Measurements from ENCODE around the gene SMIM32. TPM values are rescaled to one million over a fixed set of nuclear protein-coding genes. Genes with fewer than 3 reads are reported as not detected.

SMIM32 gene
- total and polyA plus RNA-seq, 2 donors (not counting 1 experiment from before 2014, with no cell fraction given), result not detected

GRCh38 chr5:136232316-136232715 lies 39.4 kb upstream of the SMIM32 start:
- Histone ChIP-seq H3K79me2 (ENCODE audit: control insufficient read depth, insufficient read depth, low read length) (no peaks in the 10 kb centered on the region), H4K20me1 (ENCODE audit: control insufficient read depth, insufficient read depth, low read length, poor library complexity, severe bottlenecking) (no peaks in the 10 kb centered on the region), H3K27me3 (replicated peaks in 1 of 4; ENCODE audit: control extremely low read depth in 1 of 4, control insufficient read depth in 3 of 4, insufficient read depth in 4 of 4, low read length in 3 of 4) (no peaks in the 10 kb centered on the region), H3K4me3 (ENCODE audit: control extremely low read depth in 1 of 5, extremely low read depth in 1 of 5, insufficient read depth in 1 of 5, low read depth in 2 of 5, low read length in 4 of 5) (no peak overlapping the region), H2AFZ (ENCODE audit: insufficient read depth, low read depth, low read length, poor library complexity, severe bottlenecking) (no peak overlapping the region), H3K27ac (ENCODE audit: low read length in 2 of 2) (no peak overlapping the region), H3K9me3 (ENCODE audit: control extremely low read depth in 1 of 3, control insufficient read depth in 2 of 3, insufficient read depth in 1 of 3, low read length in 2 of 3) (no peaks in the 10 kb centered on the region), H3K9ac (ENCODE audit: low read length) (no peak overlapping the region), H3K4me1 (ENCODE audit: control insufficient read depth in 2 of 2, insufficient read depth in 2 of 2, low read length in 2 of 2) (no peaks in the 10 kb centered on the region), H3K36me3 (replicated peaks in 1 of 2; ENCODE audit: control extremely low read depth in 1 of 2, control insufficient read depth in 1 of 2, extremely low read depth in 1 of 2, insufficient read depth in 2 of 2, low read length in 1 of 2) (no peaks in the 10 kb centered on the region), H3K4me2 (replicated peaks; ENCODE audit: low read depth, low read length, poor library complexity, severe bottlenecking) (no peak overlapping the region)
- Mint-ChIP-seq H3K9me3 (ENCODE audit: insufficient read depth) (no peaks in the 10 kb centered on the region), H3K4me3 (no peak overlapping the region), H3K27ac (no peak overlapping the region), H3K27me3 (peaks cover 13% of the 10 kb centered on the region), H3K4me1 (no peaks in the 10 kb centered on the region)
- POLR2A ChIA-PET, result no interaction called here
- DNase-seq, result no peak
- CTCF ChIA-PET, result interaction anchor here (1.2 kb wide), 1 partner anchor 21 kb away, joined by 3 read pairs; no protein-coding TSS in a partner anchor
- intact Hi-C loops (cut with micrococcal nuclease), result no loop called here
- 66% methylated on average over 4 of the region's 6 CpGs for WGBS (ENCODE audit: insufficient coverage)
- ATAC-seq (ENCODE audit: low read depth), result no peak
- TF ChIP-seq EZH2 (IDR thresholded peaks at IDR 0.05; ENCODE audit: borderline replicate concordance, insufficient read depth, low read depth, low read length, poor library complexity, severe bottlenecking) (no peak), CTCF (IDR thresholded peaks at IDR 0.05) (no peak)

- Histone ChIP-seq H3K27ac (ENCODE audit: low read length in 2 of 2) (no peak overlapping the region), H3K9me3 (ENCODE audit: control extremely low read depth in 1 of 3, control insufficient read depth in 2 of 3, insufficient read depth in 1 of 3, low read length in 2 of 3) (no peaks in the 10 kb centered on the region), H3K4me2 (replicated peaks; ENCODE audit: low read depth, low read length, poor library complexity, severe bottlenecking) (no peak overlapping the region), H2AFZ (ENCODE audit: insufficient read depth, low read depth, low read length, poor library complexity, severe bottlenecking) (no peak overlapping the region), H3K4me1 (ENCODE audit: control insufficient read depth in 2 of 2, insufficient read depth in 2 of 2, low read length in 2 of 2) (no peaks in the 10 kb centered on the region), H3K79me2 (ENCODE audit: control insufficient read depth, insufficient read depth, low read length) (no peaks in the 10 kb centered on the region), H4K20me1 (ENCODE audit: control insufficient read depth, insufficient read depth, low read length, poor library complexity, severe bottlenecking) (no peaks in the 10 kb centered on the region), H3K9ac (ENCODE audit: low read length) (no peak overlapping the region), H3K36me3 (replicated peaks in 1 of 2; ENCODE audit: control extremely low read depth in 1 of 2, control insufficient read depth in 1 of 2, extremely low read depth in 1 of 2, insufficient read depth in 2 of 2, low read length in 1 of 2) (no peaks in the 10 kb centered on the region), H3K27me3 (replicated peaks in 1 of 4; ENCODE audit: control extremely low read depth in 1 of 4, control insufficient read depth in 3 of 4, insufficient read depth in 4 of 4, low read length in 3 of 4) (peaks cover 0 to 6% (median 0%) of the 10 kb centered on the region in 4 experiments), H3K4me3 (ENCODE audit: control extremely low read depth in 1 of 5, extremely low read depth in 1 of 5, insufficient read depth in 1 of 5, low read depth in 2 of 5, low read length in 4 of 5) (no peak overlapping the region)
- WGBS (ENCODE audit: insufficient coverage), result 17% methylated on average over 1 of the region's 1 CpG
- POLR2A ChIA-PET, result no interaction called here
- Mint-ChIP-seq H3K4me3 (no peak overlapping the region), H3K27me3 (peaks cover 19% of the 10 kb centered on the region), H3K9me3 (ENCODE audit: insufficient read depth) (no peaks in the 10 kb centered on the region), H3K27ac (no peak overlapping the region), H3K4me1 (no peaks in the 10 kb centered on the region)
- intact Hi-C loops (cut with micrococcal nuclease), result no loop called here
- ATAC-seq (ENCODE audit: low read depth), result no peak
- CTCF ChIA-PET, result no interaction called here
- no peak for DNase-seq
- TF ChIP-seq CTCF (IDR thresholded peaks at IDR 0.05), result no peak
- no peak for TF ChIP-seq EZH2 (IDR thresholded peaks at IDR 0.05; ENCODE audit: borderline replicate concordance, insufficient read depth, low read depth, low read length, poor library complexity, severe bottlenecking)
Observed at GRCh38 chr5:136230176-136230575, 37.2 kb upstream of the SMIM32 start.

Data from B cell (primary cell).